Activated CD8-positive, alpha-beta memory T cell treated with anti-CD3 and anti-CD28 coated beads, Interleukin-2, amount 50 U/mL, for 24 hours (primary cell): ENCODE measurements around the gene CDK16.

Experiments used
- DNase-seq: peaks from one replicate; pipeline ENCODE4 v3.0.0-alpha.2; 2020; ENCODE audit errors: extremely low read depth

Gene CDK16

DNA sequence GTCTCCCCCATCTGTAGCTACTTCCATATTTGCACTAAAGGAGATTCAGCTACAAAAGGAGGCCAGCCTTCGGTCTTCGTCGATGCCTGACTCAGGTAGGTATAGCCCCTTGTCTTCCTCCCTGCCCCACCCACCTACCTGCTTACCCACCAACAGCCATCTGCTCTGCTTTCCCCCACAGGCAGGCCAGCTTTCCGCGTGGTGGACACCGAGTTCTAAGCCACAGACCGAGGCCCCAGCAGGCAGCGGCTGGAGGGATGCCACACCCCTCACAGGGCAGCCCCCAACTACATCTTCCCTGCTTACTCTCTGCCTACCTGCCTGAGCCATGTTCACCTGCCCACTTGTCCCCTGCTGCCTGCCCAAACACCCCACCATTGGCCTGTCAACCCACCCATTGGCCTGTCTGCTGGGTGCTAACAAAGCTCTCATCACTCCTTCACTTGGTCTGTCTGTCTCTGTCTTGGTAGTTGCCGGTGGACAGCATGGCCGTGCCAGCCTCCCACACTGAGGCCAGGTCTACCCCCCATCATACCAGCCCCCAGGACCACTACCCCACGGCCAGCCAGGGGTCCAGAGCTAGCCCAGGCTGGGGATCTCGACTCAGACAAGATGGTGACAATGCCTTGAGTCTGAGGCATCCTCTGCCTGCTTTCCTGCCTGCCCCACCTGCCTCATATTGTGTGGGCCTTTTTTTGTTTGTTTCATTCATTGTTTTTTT is 10.2 kb downstream of the CDK16 start:
- no peak for DNase-seq

GRCh38 chrX:47229427-47229826 is 10.9 kb downstream of the CDK16 start:
- DNase-seq: no peak

DNA sequence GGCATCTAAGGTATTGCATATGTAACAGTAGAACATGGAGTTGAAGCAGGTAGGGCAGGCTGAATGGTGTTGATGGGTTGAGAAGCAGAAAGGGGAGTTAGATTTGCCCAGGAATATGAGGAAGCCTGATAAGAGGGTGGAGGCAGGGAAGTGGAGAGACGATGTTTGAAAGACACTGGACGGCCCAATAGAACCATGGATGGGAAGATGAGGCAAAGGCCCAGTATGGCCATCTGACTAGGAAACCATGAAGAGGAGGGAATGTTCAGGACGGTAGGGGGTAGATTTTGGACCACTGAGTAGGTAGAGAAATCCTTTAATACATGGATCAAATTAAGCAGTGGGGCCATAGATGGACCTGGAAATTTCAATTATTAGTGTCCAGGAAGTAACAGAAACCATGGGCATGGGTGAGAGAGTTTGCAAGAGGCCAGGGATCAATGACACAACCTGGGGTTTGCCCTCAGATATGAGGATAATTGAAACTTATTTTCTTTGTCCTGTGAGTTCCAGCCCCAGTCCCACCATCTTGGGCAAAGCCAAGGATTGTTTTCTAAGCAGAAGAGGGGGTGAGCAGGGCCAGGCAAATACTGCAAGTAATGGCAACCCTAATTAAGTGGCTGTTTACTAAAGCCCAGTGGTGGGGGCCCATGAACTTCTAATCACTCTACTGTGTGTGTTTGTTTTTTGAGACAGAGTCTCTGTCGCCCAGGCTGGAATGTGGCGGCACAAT is 11.8 kb downstream of the CDK16 start:
- no peak for DNase-seq

DNA sequence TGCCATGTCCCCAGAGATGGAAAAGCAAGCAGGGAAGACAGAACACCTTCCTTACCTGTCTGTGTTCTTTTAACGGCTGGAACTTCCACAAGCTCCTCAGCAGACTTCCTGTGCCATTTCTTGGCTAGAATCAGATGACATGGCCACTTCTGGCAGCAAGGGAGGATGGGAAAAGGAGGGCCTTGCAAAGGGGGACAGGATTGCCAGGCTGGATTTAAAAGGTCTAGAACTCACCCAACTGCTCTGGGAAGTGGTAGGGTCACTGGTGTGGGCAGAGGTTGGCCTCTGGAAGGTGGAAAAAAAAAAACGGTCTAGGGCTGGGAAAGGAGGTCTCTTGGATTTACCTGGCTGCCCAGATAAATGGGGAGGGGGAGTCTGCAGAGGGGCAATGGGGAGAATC is 12.7 kb downstream of the CDK16 start:
- no peak for DNase-seq

DNA sequence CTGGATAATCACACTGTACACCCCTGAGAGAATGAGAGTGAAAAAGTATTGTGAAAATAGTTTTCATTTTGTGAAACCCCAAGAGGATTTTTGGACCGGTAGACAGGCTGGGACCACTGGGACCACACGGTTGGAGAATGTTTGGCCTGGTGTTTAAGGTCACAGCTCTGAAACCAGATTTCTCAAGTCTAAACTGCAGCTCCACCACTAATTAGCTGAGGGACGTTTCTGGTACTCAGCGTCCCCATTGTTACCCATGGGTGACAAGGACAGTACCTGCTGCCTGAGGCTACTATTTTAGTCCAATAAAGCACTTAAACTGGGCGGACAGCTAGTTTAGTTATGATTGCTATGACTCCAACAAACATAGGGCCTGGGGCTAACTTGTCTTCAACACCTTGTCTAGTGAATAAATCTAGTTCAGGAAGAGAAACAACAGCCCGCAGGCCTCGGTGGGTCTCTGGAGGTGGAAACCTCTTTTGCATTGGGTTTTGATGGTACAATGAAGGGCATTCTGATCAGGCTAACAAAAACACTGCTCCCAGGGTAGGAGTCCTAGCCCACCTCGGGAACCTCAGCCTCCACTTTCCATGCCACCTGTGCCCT is 13.8 kb downstream of the CDK16 start:
- DNase-seq: no peak

DNA sequence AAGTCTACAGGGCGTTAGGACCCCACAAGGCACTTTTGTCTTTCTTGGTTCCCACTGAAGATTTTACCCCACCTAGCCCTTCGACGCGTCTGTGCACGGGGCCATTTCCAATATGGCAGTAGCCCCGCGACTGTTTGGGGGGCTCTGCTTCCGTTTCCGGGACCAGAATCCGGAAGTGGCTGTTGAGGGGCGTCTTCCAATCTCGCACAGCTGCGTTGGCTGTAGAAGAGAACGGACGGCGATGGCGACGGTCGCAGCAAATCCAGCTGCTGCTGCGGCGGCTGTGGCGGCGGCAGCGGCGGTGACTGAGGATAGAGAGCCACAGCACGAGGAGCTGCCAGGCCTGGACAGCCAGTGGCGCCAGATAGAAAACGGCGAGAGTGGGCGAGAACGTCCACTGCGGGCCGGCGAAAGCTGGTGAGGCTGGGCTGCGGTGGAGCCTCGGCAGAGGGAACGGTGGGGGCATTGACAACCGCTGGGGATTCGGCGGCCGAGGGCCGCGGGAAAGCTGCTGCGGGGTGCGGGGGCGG is 14.4 kb downstream of the CDK16 start, which contains the start of gene USP11:
Gene USP11 (plus strand): TSS at position 207 of the 530 bp plus-strand sequence. CDS start 35 bp downstream, at position 242.
- DNase-seq: peak; percentile 20

DNA sequence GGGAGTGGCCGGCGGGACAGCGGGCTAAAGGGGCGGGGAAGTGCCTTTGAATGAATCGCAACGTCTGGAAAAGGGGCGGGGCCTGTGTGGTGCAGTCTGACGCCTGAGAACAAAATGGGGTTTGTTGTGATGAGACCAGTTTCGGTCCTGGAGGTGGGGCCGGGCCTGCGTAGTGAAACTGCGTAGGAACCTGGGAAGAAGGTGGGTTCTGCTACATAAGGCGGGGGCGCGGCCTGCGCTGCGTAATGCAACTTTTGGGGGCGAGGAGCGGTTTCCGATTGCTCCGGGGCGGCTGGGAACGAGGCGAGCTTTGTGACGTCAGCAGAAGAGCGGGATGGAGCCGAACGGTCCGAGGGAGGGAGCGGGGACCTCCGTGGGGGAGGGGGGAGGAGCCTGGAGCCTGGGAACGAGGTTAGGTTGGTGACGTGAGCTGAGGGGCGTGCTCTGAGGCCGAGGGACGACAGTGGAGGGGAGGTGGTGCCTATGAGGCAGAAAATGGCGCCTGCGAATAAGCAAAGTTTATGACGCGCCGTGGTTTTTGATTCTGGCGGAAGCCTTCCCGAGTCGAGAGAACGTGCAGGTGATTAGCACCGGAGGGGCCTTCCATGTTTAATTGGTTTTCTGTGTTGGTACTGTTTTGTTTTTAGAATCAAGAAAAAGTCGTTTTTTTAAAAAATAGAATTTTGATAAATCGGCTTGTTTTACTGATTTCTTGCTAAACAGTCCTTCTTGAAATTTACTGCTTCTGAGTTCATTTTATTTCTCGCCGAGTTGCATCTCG is 15.0 kb downstream of the CDK16 start:
- DNase-seq: peak; percentile 83

- no peak for DNase-seq
Observed at GRCh38 chrX:47234583-47234982, 16.1 kb downstream of the CDK16 start.

GRCh38 chrX:47235691-47236103 is 17.2 kb downstream of the CDK16 start:
- DNase-seq: no peak

DNA sequence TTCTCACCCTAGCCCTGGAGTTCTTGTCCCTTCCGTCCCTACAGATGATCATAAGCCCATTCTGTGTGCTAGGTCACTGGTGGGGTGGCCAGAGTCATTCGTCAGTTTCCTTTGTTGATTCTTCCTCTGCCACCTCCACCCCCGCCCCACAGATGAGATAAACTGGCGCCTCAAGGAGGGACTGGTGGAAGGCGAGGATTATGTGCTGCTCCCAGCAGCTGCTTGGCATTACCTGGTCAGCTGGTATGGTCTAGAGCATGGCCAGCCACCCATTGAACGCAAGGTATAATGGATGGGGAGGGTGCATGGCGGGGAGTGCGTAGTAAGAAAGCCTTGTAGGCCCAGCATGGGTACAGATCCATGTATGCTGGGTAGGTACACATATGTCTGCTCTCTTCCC is 20.7 kb downstream of the CDK16 start:
- DNase-seq: no peak

DNA sequence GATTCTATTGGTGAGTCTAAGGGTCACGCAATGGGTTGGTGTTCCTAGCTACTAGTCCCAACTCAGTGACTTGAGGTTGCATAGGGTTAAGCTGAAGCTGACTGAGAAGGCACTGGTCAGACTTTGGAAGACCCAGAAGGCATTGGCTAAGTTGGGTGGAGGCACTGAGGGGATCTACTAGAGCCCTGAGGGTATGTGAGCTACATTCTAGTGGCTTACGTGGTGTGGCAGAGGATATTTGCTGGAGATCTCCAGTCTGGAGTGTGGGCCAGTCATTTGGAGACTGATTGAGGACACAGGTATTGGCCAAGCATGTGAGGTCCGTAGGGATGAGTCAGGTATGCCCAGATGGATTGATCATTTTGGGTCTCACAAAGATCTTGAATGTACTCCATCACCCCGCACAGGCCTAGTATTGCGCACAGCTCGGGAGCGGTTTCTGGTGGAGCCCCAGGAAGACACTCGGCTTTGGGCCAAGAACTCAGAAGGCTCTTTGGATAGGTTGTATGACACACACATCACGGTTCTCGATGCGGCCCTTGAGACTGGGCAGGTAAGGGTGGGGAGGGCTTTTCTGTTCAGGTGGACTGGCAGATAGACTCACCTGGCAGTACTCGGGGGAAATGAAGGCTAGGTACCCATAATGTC is 21.5 kb downstream of the CDK16 start:
- no peak for DNase-seq

GRCh38 chrX:47240619-47241018 is 22.1 kb downstream of the CDK16 start:
- DNase-seq: no peak

- DNase-seq: no peak
Observed at GRCh38 chrX:47241201-47242011, 22.9 kb downstream of the CDK16 start.

DNA sequence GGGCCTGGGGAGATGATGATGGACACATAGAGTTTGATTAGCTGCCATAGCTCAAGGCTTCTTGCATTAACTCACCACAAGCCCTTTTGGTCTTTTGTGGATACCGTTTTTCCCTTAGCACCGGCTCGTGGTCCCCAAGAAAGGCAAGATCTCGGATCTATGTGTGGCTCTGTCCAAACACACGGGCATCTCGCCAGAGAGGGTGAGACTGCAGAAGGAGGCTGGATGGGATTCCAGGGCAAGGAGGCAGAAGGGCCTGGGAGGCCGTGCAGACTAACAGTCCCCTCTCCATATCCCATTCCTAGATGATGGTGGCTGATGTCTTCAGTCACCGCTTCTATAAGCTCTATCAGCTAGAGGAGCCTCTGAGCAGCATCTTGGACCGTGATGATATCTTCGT is 23.8 kb downstream of the CDK16 start:
- DNase-seq: no peak

DNA sequence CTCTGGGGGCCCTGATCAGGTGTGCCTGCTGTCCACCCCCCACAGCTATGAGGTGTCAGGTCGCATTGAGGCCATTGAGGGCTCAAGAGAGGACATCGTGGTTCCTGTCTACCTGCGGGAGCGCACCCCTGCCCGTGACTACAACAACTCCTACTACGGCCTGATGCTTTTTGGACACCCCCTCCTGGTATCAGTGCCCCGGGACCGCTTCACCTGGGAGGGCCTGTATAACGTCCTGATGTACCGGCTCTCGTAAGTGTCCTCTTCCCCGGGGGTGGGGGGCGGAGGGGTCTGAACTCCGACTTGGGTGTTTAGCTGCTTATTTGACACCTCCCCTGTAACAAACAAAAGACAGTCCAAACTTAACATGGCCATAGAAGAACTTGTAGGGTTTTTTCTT is 24.9 kb downstream of the CDK16 start:
- no peak for DNase-seq

- DNase-seq: no peak
Observed at GRCh38 chrX:47244676-47245075, 26.2 kb downstream of the CDK16 start.

- no peak for DNase-seq
Observed at GRCh38 chrX:47245156-47245555, 26.7 kb downstream of the CDK16 start.

- DNase-seq: no peak
Observed at GRCh38 chrX:47247206-47247998, 28.9 kb downstream of the CDK16 start.

DNA sequence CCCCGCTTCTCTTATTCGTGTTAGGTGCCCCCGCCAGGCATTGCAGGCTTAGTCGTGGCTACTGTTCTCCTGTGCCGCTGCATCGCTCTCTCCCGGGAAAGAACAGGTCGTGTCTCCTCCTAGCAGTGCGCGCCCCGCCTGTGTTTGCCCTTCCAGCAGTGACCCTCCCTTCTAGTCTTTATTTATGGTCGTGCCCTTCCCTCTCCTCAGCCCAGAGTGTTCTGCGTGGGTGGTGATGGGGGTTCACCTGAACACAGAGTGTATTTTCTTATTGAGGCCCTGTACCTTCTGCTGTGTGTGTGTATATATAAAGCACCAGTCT is 29.5 kb downstream of the CDK16 start:
- DNase-seq: no peak

GRCh38 chrX:47248576-47248975 is 30.1 kb downstream of the CDK16 start:
- no peak for DNase-seq
